Activated B cell treated with CpG ODN at 0.5 μM for 24 hours (primary cell): ENCODE measurements around the gene OXNAD1. TPM values are rescaled to one million over a fixed set of nuclear protein-coding genes. Genes with fewer than 3 reads are reported as not detected.
A peak's percentile ranks its signal among the peaks of the same experiment; 100 is the strongest.
"Not testable (repeated sequence)": the region's sequence is repeated elsewhere in the genome, so short reads cannot be mapped to it uniquely, and the experiment has no call there.

Experiments
- ATAC-seq: fragments of 200-7000 bp; cut with Tn5 transposase; one replicate; pipeline ENCODE4 v1.10.0; 2021; ENCODE audit warnings: low read depth, mild to moderate bottlenecking, moderate library complexity
- CTCF ChIA-PET: fragments of 350-600 bp; sonication (Branson Sonifier 250); formaldehyde crosslinking; loops from one replicate; lab custom pipeline; 2021; ENCODE audit warnings: antibody characterized with exemption; lab: Charles Lee
- POLR2A ChIA-PET: fragments of 350-600 bp; sonication (Branson Sonifier 250); formaldehyde crosslinking; loops from one replicate; lab custom pipeline; 2021; ENCODE audit warnings: antibody characterized with exemption; lab: Charles Lee
- DNase-seq: peaks from one replicate; pipeline ENCODE4 v3.0.0; 2022
- H3K27ac Mint-ChIP-seq: one replicate; pipeline ENCODE4 v1.8.0; 2020; ENCODE audit warnings: mixed read lengths
- H3K27me3 Mint-ChIP-seq: one replicate; pipeline ENCODE4 v1.8.0; 2021; ENCODE audit warnings: mixed read lengths
- H3K36me3 Mint-ChIP-seq: one replicate; pipeline ENCODE4 v1.8.0; 2021; ENCODE audit warnings: low read depth, mixed read lengths
- H3K4me1 Mint-ChIP-seq: one replicate; pipeline ENCODE4 v1.8.0; 2021; ENCODE audit warnings: mixed read lengths
- H3K4me3 Mint-ChIP-seq: one replicate; pipeline ENCODE4 v1.8.0; 2020; ENCODE audit warnings: mild to moderate bottlenecking, mixed read lengths
- H3K9me3 Mint-ChIP-seq: one replicate; pipeline ENCODE4 v1.8.0; 2020; ENCODE audit warnings: mixed read lengths
- intact Hi-C: fragments of 100-400 bp; cut with micrococcal nuclease; formaldehyde crosslinking; loops from one replicate; pipeline ENCODE4 v1.15.1; 2024
- total RNA-seq: library from RNA; stranded (reverse); gene quantifications from 2 replicates; pipeline ENCODE4 v1.2.3, GENCODE V29; 2022
- TF ChIP-seq, protein P1 (sequence below): fragments of 200-600 bp; IDR thresholded peaks from one replicate; pipeline ENCODE4 v1.8.0; 2022; ENCODE audit warnings: antibody characterized with exemption, mild to moderate bottlenecking

The OXNAD1 gene
- total RNA-seq, 1 donor from 2014 or later = 8.7 TPM

DNA sequence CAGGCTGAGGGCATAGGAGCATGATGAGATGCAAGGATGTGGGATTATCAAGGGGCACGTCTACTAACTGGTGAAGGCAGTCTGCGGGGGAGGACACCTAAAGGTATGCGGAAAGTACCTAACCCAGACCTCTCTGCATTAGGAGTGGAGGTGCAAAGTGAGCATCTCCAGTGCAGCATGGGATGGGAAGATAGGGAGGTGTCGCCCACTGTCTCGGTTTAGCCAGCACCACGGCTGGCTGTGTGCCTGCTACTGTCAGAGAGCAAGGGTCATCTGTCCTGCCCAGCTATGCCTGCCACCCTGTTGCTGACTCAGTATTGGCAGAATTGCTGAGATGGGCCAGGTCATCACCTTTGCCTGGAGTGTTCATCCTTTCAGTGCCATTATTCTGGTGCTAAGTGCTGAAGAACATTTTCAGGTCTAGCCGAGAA lies 40.1 kb downstream of the OXNAD1 start:
- DNase-seq (no peak), ATAC-seq (no peak)
- ChIA-PET POLR2A (interaction anchor here (0.9 kb wide), 1 partner anchor 126 kb away, joined by 4 read pairs; no protein-coding TSS in a partner anchor), CTCF (interaction anchor here (1.0 kb wide), 1 partner anchor 15 kb away, joined by 5 read pairs; no protein-coding TSS in a partner anchor)
- H3K9me3 Mint-ChIP-seq = no peaks in the 10 kb centered on the region
- no peaks in the 10 kb centered on the region for H3K27me3 Mint-ChIP-seq
- peaks cover 35% of the 10 kb centered on the region for H3K4me1 Mint-ChIP-seq
- H3K36me3 Mint-ChIP-seq = peaks cover 64% of the 10 kb centered on the region
- H3K4me3 Mint-ChIP-seq = no peak overlapping the region
- TF ChIP-seq, protein P1, sequence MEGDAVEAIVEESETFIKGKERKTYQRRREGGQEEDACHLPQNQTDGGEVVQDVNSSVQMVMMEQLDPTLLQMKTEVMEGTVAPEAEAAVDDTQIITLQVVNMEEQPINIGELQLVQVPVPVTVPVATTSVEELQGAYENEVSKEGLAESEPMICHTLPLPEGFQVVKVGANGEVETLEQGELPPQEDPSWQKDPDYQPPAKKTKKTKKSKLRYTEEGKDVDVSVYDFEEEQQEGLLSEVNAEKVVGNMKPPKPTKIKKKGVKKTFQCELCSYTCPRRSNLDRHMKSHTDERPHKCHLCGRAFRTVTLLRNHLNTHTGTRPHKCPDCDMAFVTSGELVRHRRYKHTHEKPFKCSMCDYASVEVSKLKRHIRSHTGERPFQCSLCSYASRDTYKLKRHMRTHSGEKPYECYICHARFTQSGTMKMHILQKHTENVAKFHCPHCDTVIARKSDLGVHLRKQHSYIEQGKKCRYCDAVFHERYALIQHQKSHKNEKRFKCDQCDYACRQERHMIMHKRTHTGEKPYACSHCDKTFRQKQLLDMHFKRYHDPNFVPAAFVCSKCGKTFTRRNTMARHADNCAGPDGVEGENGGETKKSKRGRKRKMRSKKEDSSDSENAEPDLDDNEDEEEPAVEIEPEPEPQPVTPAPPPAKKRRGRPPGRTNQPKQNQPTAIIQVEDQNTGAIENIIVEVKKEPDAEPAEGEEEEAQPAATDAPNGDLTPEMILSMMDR = no peak
- intact Hi-C loops = no loop called here
- H3K27ac Mint-ChIP-seq = peak overlapping the region; percentile 4

DNA sequence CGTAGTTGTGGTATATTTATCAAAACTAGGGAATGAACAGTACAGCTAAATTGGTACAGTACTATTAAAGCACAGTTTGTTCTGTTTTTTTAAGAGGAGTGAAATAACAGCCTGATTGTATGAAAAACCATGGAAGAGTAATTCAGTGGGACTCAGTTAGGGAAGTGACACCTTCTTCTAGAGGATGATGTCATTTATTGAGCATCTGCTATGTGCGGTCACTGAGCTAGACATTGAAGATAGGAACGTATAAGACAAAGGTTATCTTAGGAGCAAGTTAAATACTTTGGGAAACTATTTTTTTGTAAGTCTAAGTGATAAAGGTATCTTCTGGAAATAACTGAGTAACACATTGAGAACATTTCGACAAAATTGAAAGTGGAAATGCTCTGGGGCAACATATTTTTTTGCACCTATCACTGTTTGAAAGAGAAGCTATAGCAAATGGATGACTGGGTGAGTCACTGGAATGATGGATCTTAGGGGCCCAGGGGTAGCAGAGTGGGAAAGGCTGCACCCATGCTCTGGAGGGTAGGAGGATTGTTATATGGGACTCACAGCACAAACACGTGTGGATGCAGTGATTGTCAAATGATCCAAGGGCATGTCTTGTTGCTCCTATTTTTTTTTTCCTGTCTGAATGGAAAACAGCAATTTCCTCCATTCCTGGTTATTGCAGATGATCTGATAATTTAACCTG lies 43.0 kb downstream of the OXNAD1 start:
- H3K27me3 Mint-ChIP-seq = no peaks in the 10 kb centered on the region
- ChIA-PET POLR2A (interaction anchor here (0.5 kb wide), 1 partner anchor 84 kb away, joined by 3 read pairs; no protein-coding TSS in a partner anchor), CTCF (interaction anchor here (1.1 kb wide), 1 partner anchor 18 kb away, joined by 3 read pairs; no protein-coding TSS in a partner anchor)
- no peak for DNase-seq
- TF ChIP-seq, protein P1 = no peak
- no peak for ATAC-seq
- no peak overlapping the region for H3K4me3 Mint-ChIP-seq
- intact Hi-C loops = no loop called here
- H3K4me1 Mint-ChIP-seq = peaks cover 33% of the 10 kb centered on the region
- H3K9me3 Mint-ChIP-seq = no peaks in the 10 kb centered on the region
- H3K36me3 Mint-ChIP-seq = peaks cover 61% of the 10 kb centered on the region
- H3K27ac Mint-ChIP-seq = no peak overlapping the region

DNA sequence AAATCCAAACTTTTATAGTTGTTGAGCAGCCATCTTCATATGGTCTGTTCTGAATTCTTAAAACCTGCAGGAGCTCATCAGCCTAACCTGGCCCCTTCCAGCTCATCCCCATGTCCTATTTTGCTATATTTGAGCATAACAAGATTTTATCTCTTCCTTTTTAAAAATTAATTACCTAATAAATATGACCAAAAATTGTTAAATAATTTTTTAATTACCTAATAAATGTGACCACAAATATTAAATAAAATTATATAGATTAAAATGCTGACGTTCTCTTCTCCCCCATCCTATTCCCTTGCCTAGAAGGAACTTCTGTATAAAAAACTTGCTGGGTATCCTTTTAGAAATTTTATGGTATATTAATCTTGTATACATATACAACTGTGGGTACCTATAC lies 43.7 kb downstream of the OXNAD1 start:
- ATAC-seq (no peak), DNase-seq (no peak)
- TF ChIP-seq, protein P1 = no peak
- intact Hi-C loops = no loop called here
- ChIA-PET CTCF (interaction anchor here (1.1 kb wide), 1 partner anchor 18 kb away, joined by 3 read pairs; no protein-coding TSS in a partner anchor), POLR2A (no interaction called here)
- Mint-ChIP-seq H3K4me3 (no peak overlapping the region), H3K9me3 (no peaks in the 10 kb centered on the region), H3K36me3 (peaks cover 63% of the 10 kb centered on the region), H3K27me3 (no peaks in the 10 kb centered on the region), H3K27ac (no peak overlapping the region), H3K4me1 (peaks cover 30% of the 10 kb centered on the region)

DNA sequence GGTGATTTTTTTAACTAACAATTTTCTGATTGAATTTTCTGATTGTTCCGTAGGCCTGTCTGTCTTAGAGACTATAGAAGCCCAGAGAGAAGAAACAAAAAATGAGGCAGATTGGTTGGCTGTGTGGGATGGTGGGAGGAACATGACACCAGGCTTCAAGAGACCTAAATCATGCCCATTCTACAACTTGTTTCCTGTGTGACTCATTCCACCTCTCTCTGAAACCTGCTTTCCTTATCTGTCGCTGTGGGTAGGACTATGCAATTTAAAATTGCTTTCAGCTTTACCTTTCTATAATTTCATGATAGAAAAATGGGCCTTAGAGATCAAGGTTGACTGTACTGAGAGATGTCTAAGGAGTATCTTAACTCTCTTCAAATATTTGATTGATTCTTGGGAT lies 44.5 kb downstream of the OXNAD1 start:
- ATAC-seq (peak; percentile 76), DNase-seq (no peak)
- peak overlapping the region; percentile 21 for H3K4me3 Mint-ChIP-seq
- H3K9me3 Mint-ChIP-seq = no peaks in the 10 kb centered on the region
- intact Hi-C loops = no loop called here
- no peaks in the 10 kb centered on the region for H3K27me3 Mint-ChIP-seq
- CTCF ChIA-PET = no interaction called here
- H3K27ac Mint-ChIP-seq = peak overlapping the region; percentile 72
- H3K4me1 Mint-ChIP-seq = peaks cover 30% of the 10 kb centered on the region
- TF ChIP-seq, protein P1 = no peak
- POLR2A ChIA-PET = interaction anchor here (1.0 kb wide), 1 partner anchor 202 kb away, joined by 4 read pairs; no protein-coding TSS in a partner anchor
- H3K36me3 Mint-ChIP-seq = peaks cover 65% of the 10 kb centered on the region

DNA sequence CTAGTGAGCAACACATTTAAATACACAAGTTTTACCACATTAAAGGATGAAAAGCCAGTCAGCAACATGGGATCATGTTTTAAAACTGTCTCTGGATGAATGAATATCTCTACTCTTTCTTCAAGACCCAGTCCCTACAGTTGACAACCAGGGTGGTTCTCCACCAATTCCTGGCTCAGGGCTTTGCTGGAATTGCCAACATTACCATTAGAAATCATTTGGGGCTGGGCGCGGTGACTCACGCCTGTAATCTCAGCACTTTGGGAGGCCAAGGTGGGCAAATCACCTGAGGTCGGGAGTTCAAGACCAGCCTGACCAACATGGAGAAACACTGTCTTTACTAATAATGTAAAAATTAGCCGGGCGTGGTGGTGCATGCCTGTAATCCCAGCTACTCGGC lies 45.5 kb downstream of the OXNAD1 start:
- not testable (repeated sequence) for H3K27me3 Mint-ChIP-seq

More for the DNA sequence above, 45.5 kb downstream of the OXNAD1 start:
- DNase-seq, intact Hi-C loops, H3K9me3 Mint-ChIP-seq, POLR2A ChIA-PET, ATAC-seq, H3K4me3 Mint-ChIP-seq: not testable (repeated sequence)
- H3K36me3 Mint-ChIP-seq = peaks cover 67% of the 10 kb centered on the region
- H3K4me1 Mint-ChIP-seq = peaks cover 28% of the 10 kb centered on the region
- H3K27ac Mint-ChIP-seq = peak overlapping the region; percentile 72
- CTCF ChIA-PET = interaction anchor here (0.7 kb wide), 1 partner anchor 1208 kb away, joined by 3 read pairs; no protein-coding TSS in a partner anchor
